Choroid plexus epithelial cell (primary cell): Measurements from ENCODE around the gene MCM3.

Experiments
- DNase-seq: peaks from one replicate; pipeline ENCODE4 v3.0.0-alpha.2; 2010; ENCODE audit warnings: low read depth
- H3K4me3 ChIP-seq: 2 replicates; pipeline ENCODE4 v1.5.1; 2011; ENCODE audit warnings: low read depth, mild to moderate bottlenecking, control low read depth, low read length, moderate library complexity
- CTCF ChIP-seq: conservative IDR thresholded peaks from 2 replicates; pipeline ENCODE4 v1.5.1; 2011; ENCODE audit warnings: low read depth, mild to moderate bottlenecking, control low read depth, inconsistent platforms, low read length, moderate library complexity

The MCM3 gene

GRCh38 chr6:52288841-52289240 lies 4.3 kb upstream of the MCM3 start:
- no peak overlapping the region for H3K4me3 ChIP-seq
- no peak for TF ChIP-seq CTCF

GRCh38 chr6:52288216-52288615 lies 3.7 kb upstream of the MCM3 start:
- no peak for TF ChIP-seq CTCF
- no peak for DNase-seq

More at GRCh38 chr6:52288841-52289240, 4.3 kb upstream of the MCM3 start:
- no peak for DNase-seq

GRCh38 chr6:52286798-52287432 lies 2.4 kb upstream of the MCM3 start:
- no peak overlapping the region for H3K4me3 ChIP-seq
- TF ChIP-seq CTCF, result peak; percentile 97
- peak; percentile 88 for DNase-seq

More at GRCh38 chr6:52288216-52288615, 3.7 kb upstream of the MCM3 start:
- no peak overlapping the region for H3K4me3 ChIP-seq

- peak overlapping the region; percentile 49 for H3K4me3 ChIP-seq
- DNase-seq, result no peak
- TF ChIP-seq CTCF, result peak; percentile 34
Observed at GRCh38 chr6:52285177-52286068, 881 bp upstream of the MCM3 start.

- peak; percentile 37 for DNase-seq
- H3K4me3 ChIP-seq, result peak overlapping the region; percentile 86
- no peak for TF ChIP-seq CTCF
Observed at GRCh38 chr6:52284131-52284459, 447 bp downstream of the MCM3 start.

- DNase-seq, result no peak
- no peak for TF ChIP-seq CTCF
- H3K4me3 ChIP-seq, result no peak overlapping the region
Observed at GRCh38 chr6:52283111-52283510, 1.4 kb downstream of the MCM3 start.
